SK-N-MC (cell line): ENCODE data around the gene CRYAA.
"Not testable (repeated sequence)": the region's sequence is repeated elsewhere in the genome, so short reads cannot be mapped to it uniquely, and the experiment has no call there.

ENCODE experiments used
- EZH2 ChIP-seq: fragments of 200-600 bp; sonication (generic); IDR thresholded peaks from one replicate; pipeline ENCODE4 v1.6.1; 2017; ENCODE audit warnings: antibody characterized with exemption
- FOXP2 ChIP-seq: optimal IDR thresholded peaks from 2 replicates; pipeline ENCODE3; 2011; ENCODE audit warnings: mild to moderate bottlenecking, moderate library complexity; ENCODE audit not compliant: insufficient read depth; ENCODE audit errors: extremely low read length, control extremely low read depth
- POLR2AphosphoS5 ChIP-seq: IDR thresholded peaks from 2 replicates; pipeline ENCODE4 v1.6.1; 2012; ENCODE audit warnings: mild to moderate bottlenecking, low read depth, low read length, borderline replicate concordance

GRCh38 chr21:43181033-43181432 lies 12.2 kb downstream of the CRYAA start:
- not testable (repeated sequence) for TF ChIP-seq POLR2AphosphoS5, EZH2, FOXP2
